Activated CD8-positive, alpha-beta memory T cell treated with anti-CD3 and anti-CD28 coated beads for 4 hours (primary cell): ENCODE results near the gene RABGEF1.

Experiments
- DNase-seq, 2 donors: peaks; one replicate each; pipeline ENCODE4 v3.0.0-alpha.2; 2020; ENCODE audit warnings: low read depth in 2 of 2

RABGEF1 gene

GRCh38 chr7:66847879-66848790 lies 107.6 kb downstream of the RABGEF1 start:
- no peak for DNase-seq

GRCh38 chr7:66859339-66859738 lies 118.8 kb downstream of the RABGEF1 start:
- DNase-seq = no peak

- no peak for DNase-seq
These were observed 119.5 kb downstream of the RABGEF1 start for GRCh38 chr7:66859794-66860645.

GRCh38 chr7:66860767-66861166 lies 120.2 kb downstream of the RABGEF1 start:
- DNase-seq = no peak
